HEK293 (cell line): ENCODE results near the gene PRKG1.
"Not testable (repeated sequence)": the region's sequence is repeated elsewhere in the genome, so short reads cannot be mapped to it uniquely, and the experiment has no call there.

Experiments
- CTCF ChIA-PET: fragments of 350-600 bp; formaldehyde crosslinking; extraction: SDS; loops from one replicate; lab custom pipeline; 2021; ENCODE audit warnings: antibody characterized with exemption; lab: Yijun Ruan, JAX
- POLR2A ChIA-PET: fragments of 300-600 bp; formaldehyde crosslinking; extraction: SDS; loops from one replicate; lab custom pipeline; 2020; ENCODE audit warnings: antibody characterized with exemption, inconsistent platforms; lab: Yijun Ruan, JAX
- H3K27ac ChIP-seq: fragments of 200-500 bp; sonication (Bioruptor generic); 2 replicates; pipeline ENCODE4 v1.5.1; 2014; ENCODE audit warnings: low read depth, low read length, control low read depth, inconsistent platforms; ENCODE audit errors: extremely low read depth
- H3K36me3 ChIP-seq, 2 experiments: fragments of 200-500 bp in 1 of 2; sonication (Bioruptor generic) in 1 of 2; 1 replicate in 1 of 2; 2 replicates in 1 of 2; pipeline ENCODE4 v1.5.1; 2014 to 2017; ENCODE audit warnings: inconsistent platforms in 2 of 2, low read length in 2 of 2; ENCODE audit not compliant: control insufficient read depth in 2 of 2, insufficient read depth in 1 of 2
- H3K4me1 ChIP-seq: fragments of 200-500 bp; sonication (Bioruptor generic); 2 replicates; pipeline ENCODE4 v1.5.1; 2014; ENCODE audit warnings: mild to moderate bottlenecking, low read length, inconsistent platforms; ENCODE audit not compliant: control insufficient read depth, insufficient read depth
- H3K4me3 ChIP-seq: 2 replicates; pipeline ENCODE4 v1.5.1; 2011; ENCODE audit warnings: low read depth, mild to moderate bottlenecking, control low read depth, low read length, moderate library complexity
- H3K9me3 ChIP-seq: fragments of 200-500 bp; sonication (Bioruptor generic); 2 replicates; pipeline ENCODE4 v1.5.1; 2014; ENCODE audit warnings: low read depth, low read length, inconsistent platforms; ENCODE audit not compliant: control insufficient read depth, insufficient read depth
- GLIS2 ChIP-seq: fragments of 450-650 bp; formaldehyde crosslinking; IDR thresholded peaks from 2 replicates; pipeline ENCODE4 v1.5.1; 2016; ENCODE audit warnings: missing biosample characterization, missing genetic modification characterization
- HOXC10 ChIP-seq: sonication (generic); formaldehyde crosslinking; IDR thresholded peaks from 2 replicates; pipeline ENCODE4 v1.8.1; 2023; ENCODE audit warnings: mild to moderate bottlenecking, missing genetic modification reagents
- HOXD13 ChIP-seq: sonication (generic); formaldehyde crosslinking; IDR thresholded peaks from 2 replicates; pipeline ENCODE4 v1.8.0; 2022; ENCODE audit warnings: missing genetic modification reagents, borderline replicate concordance
- KLF9 ChIP-seq: fragments of 450-650 bp; formaldehyde crosslinking; IDR thresholded peaks from 2 replicates; pipeline ENCODE4 v1.5.1; 2016; ENCODE audit warnings: missing biosample characterization, missing genetic modification characterization, low read depth
- WT1 ChIP-seq: fragments of 450-650 bp; formaldehyde crosslinking; IDR thresholded peaks from 2 replicates; pipeline ENCODE4 v1.5.1; 2016; ENCODE audit warnings: missing biosample characterization, missing genetic modification characterization
- ZNF155 ChIP-seq: fragments of 450-650 bp; formaldehyde crosslinking; IDR thresholded peaks from 2 replicates; pipeline ENCODE4 v1.5.1; 2016; ENCODE audit warnings: missing biosample characterization, missing genetic modification characterization
- ZNF19 ChIP-seq: fragments of 450-650 bp; formaldehyde crosslinking; IDR thresholded peaks from 2 replicates; pipeline ENCODE4; 2016; ENCODE audit warnings: missing biosample characterization, missing genetic modification characterization, low read depth
- ZNF23 ChIP-seq: fragments of 450-650 bp; formaldehyde crosslinking; IDR thresholded peaks from 2 replicates; pipeline ENCODE4 v1.5.1; 2016; ENCODE audit warnings: missing biosample characterization, missing genetic modification characterization, borderline replicate concordance
- ZNF449 ChIP-seq: fragments of 450-650 bp; formaldehyde crosslinking; IDR thresholded peaks from 2 replicates; pipeline ENCODE4 v1.5.1; 2017; ENCODE audit warnings: missing biosample characterization, mild to moderate bottlenecking, missing genetic modification characterization, moderate library complexity
- ZNF514 ChIP-seq: fragments of 450-650 bp; formaldehyde crosslinking; IDR thresholded peaks from 2 replicates; pipeline ENCODE4 v1.5.1; 2016; ENCODE audit warnings: missing biosample characterization, missing genetic modification characterization
- ZNF596 ChIP-seq: fragments of 450-650 bp; IDR thresholded peaks from 2 replicates; pipeline ENCODE4 v1.5.0; 2018; ENCODE audit warnings: missing biosample characterization, mild to moderate bottlenecking, missing genetic modification characterization, moderate library complexity
- ZNF623 ChIP-seq: fragments of 450-650 bp; formaldehyde crosslinking; IDR thresholded peaks from 2 replicates; pipeline ENCODE4 v1.5.1; 2016; ENCODE audit warnings: missing biosample characterization, missing genetic modification characterization
- ZNF629 ChIP-seq: fragments of 450-650 bp; formaldehyde crosslinking; IDR thresholded peaks from 2 replicates; pipeline ENCODE4 v1.5.1; 2017; ENCODE audit warnings: missing biosample characterization, missing genetic modification characterization
- ZNF701 ChIP-seq: fragments of 450-650 bp; formaldehyde crosslinking; IDR thresholded peaks from 2 replicates; pipeline ENCODE4 v1.5.1; 2016; ENCODE audit warnings: missing biosample characterization, missing genetic modification characterization
- ZSCAN16 ChIP-seq: fragments of 450-650 bp; formaldehyde crosslinking; IDR thresholded peaks from 2 replicates; pipeline ENCODE4 v1.5.1; 2016; ENCODE audit warnings: missing biosample characterization, missing genetic modification characterization
- ZSCAN4 ChIP-seq: fragments of 450-650 bp; formaldehyde crosslinking; IDR thresholded peaks from 2 replicates; pipeline ENCODE4 v1.5.1; 2017; ENCODE audit warnings: missing biosample characterization, missing genetic modification characterization
- TF ChIP-seq, protein P1 (sequence below): fragments of 450-650 bp; formaldehyde crosslinking; IDR thresholded peaks from 2 replicates; pipeline ENCODE4 v1.5.1; 2016; ENCODE audit warnings: missing biosample characterization, missing genetic modification characterization, borderline replicate concordance

Gene PRKG1

GRCh38 chr10:52194716-52195115 is 1120.4 kb downstream of the PRKG1 start:
- Histone ChIP-seq H3K27ac (no peak overlapping the region), H3K36me3 (no peaks in the 10 kb centered on the region), H3K4me3 (no peak overlapping the region), H3K4me1 (no peaks in the 10 kb centered on the region), H3K9me3 (no peaks in the 10 kb centered on the region)
- CTCF ChIA-PET = no interaction called here
- TF ChIP-seq ZNF23 (tag by site-specific recombination) (no peak), ZNF449 (tag by site-specific recombination) (no peak), HOXD13 (CRISPR knock-in tag) (no peak), ZNF596 (tag by site-specific recombination) (no peak)
- POLR2A ChIA-PET = no interaction called here

- H3K36me3 ChIP-seq = no peaks in the 10 kb centered on the region
- POLR2A ChIA-PET = no interaction called here
- no peak for TF ChIP-seq GLIS2 (tag by site-specific recombination)
- no peaks in the 10 kb centered on the region for H3K9me3 ChIP-seq
- no peaks in the 10 kb centered on the region for H3K4me1 ChIP-seq
- no peak overlapping the region for H3K27ac ChIP-seq
- CTCF ChIA-PET = interaction anchor here (0.5 kb wide), 1 partner anchor 582 kb away, joined by 3 read pairs; no protein-coding TSS in a partner anchor
- H3K4me3 ChIP-seq = no peak overlapping the region
Measured at GRCh38 chr10:52197098-52197497, 1122.8 kb downstream of the PRKG1 start.

GRCh38 chr10:52198540-52198939 is 1124.3 kb downstream of the PRKG1 start:
- Histone ChIP-seq H3K27ac (no peak overlapping the region), H3K4me3 (no peak overlapping the region), H3K9me3 (no peaks in the 10 kb centered on the region), H3K4me1 (no peaks in the 10 kb centered on the region), H3K36me3 (no peaks in the 10 kb centered on the region)
- POLR2A ChIA-PET = no interaction called here
- CTCF ChIA-PET = no interaction called here
- TF ChIP-seq KLF9 (tag by site-specific recombination) (no peak), ZSCAN4 (0 out of 2 replicates have a peak, but pooled peaks have one; percentile 10)

GRCh38 chr10:52204906-52205305 is 1130.6 kb downstream of the PRKG1 start:
- CTCF ChIA-PET, H3K36me3 ChIP-seq, H3K27ac ChIP-seq, H3K4me3 ChIP-seq, H3K4me1 ChIP-seq, H3K9me3 ChIP-seq, POLR2A ChIA-PET: not testable (repeated sequence)

DNA sequence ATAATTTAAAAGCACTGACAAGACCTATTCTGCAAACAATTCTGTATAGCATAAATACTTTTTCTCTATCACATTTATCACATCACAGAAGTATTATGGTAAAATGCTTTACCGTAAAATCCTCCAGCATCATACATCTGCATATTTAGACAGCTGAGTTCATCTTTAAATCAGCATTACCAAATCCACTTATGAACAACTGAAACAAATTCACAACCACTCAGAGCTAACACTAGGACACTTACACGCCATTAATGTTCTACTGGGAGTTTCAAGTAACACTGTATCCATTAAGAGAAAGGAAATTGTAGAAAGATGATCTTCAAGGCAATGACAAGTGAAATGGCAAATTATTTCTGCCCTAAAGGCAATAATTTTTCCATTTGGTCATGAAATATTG is 1134.1 kb downstream of the PRKG1 start:
- Histone ChIP-seq H3K4me3 (no peak overlapping the region), H3K9me3 (no peaks in the 10 kb centered on the region), H3K4me1 (no peaks in the 10 kb centered on the region), H3K27ac (no peak overlapping the region), H3K36me3 (no peaks in the 10 kb centered on the region)
- CTCF ChIA-PET = interaction anchor here (1.0 to 1.4 kb wide), 2 partner anchors 17 to 247 kb away, joined by 3 read pairs; no protein-coding TSS in a partner anchor
- POLR2A ChIA-PET = no interaction called here
- TF ChIP-seq ZNF701 (no peak), ZNF23 (tag by site-specific recombination) (no peak), ZNF155 (tag by site-specific recombination) (no peak), ZNF514 (tag by site-specific recombination) (no peak), ZNF623 (tag by site-specific recombination) (no peak), ZSCAN16 (tag by site-specific recombination) (no peak), WT1 (tag by site-specific recombination) (no peak), ZNF19 (tag by site-specific recombination) (no peak), ZNF629 (tag by site-specific recombination) (no peak), HOXC10 (CRISPR knock-in tag) (no peak)
- TF ChIP-seq, protein P1, sequence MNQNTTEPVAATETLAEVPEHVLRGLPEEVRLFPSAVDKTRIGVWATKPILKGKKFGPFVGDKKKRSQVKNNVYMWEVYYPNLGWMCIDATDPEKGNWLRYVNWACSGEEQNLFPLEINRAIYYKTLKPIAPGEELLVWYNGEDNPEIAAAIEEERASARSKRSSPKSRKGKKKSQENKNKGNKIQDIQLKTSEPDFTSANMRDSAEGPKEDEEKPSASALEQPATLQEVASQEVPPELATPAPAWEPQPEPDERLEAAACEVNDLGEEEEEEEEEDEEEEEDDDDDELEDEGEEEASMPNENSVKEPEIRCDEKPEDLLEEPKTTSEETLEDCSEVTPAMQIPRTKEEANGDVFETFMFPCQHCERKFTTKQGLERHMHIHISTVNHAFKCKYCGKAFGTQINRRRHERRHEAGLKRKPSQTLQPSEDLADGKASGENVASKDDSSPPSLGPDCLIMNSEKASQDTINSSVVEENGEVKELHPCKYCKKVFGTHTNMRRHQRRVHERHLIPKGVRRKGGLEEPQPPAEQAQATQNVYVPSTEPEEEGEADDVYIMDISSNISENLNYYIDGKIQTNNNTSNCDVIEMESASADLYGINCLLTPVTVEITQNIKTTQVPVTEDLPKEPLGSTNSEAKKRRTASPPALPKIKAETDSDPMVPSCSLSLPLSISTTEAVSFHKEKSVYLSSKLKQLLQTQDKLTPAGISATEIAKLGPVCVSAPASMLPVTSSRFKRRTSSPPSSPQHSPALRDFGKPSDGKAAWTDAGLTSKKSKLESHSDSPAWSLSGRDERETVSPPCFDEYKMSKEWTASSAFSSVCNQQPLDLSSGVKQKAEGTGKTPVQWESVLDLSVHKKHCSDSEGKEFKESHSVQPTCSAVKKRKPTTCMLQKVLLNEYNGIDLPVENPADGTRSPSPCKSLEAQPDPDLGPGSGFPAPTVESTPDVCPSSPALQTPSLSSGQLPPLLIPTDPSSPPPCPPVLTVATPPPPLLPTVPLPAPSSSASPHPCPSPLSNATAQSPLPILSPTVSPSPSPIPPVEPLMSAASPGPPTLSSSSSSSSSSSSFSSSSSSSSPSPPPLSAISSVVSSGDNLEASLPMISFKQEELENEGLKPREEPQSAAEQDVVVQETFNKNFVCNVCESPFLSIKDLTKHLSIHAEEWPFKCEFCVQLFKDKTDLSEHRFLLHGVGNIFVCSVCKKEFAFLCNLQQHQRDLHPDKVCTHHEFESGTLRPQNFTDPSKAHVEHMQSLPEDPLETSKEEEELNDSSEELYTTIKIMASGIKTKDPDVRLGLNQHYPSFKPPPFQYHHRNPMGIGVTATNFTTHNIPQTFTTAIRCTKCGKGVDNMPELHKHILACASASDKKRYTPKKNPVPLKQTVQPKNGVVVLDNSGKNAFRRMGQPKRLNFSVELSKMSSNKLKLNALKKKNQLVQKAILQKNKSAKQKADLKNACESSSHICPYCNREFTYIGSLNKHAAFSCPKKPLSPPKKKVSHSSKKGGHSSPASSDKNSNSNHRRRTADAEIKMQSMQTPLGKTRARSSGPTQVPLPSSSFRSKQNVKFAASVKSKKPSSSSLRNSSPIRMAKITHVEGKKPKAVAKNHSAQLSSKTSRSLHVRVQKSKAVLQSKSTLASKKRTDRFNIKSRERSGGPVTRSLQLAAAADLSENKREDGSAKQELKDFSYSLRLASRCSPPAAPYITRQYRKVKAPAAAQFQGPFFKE (tag by site-specific recombination) = no peak
